HK-2 (cell line): ENCODE measurements around the gene NRXN3.
"Not testable (repeated sequence)": the region's sequence is repeated elsewhere in the genome, so short reads cannot be mapped to it uniquely, and the experiment has no call there.

Source experiments
- DNase-seq: peaks from one replicate; pipeline ENCODE4 v3.0.0-alpha.2; 2018; ENCODE audit not compliant: unreplicated experiment

NRXN3 gene

GRCh38 chr14:79074510-79074909, 904.3 kb downstream of the NRXN3 start:
- DNase-seq: no peak

- DNase-seq: no peak
Observed at GRCh38 chr14:79076428-79076827, 906.3 kb downstream of the NRXN3 start.

- no peak for DNase-seq
Observed at GRCh38 chr14:79077096-79077495, 906.9 kb downstream of the NRXN3 start.

- DNase-seq: no peak
Observed at GRCh38 chr14:79080040-79080439, 909.9 kb downstream of the NRXN3 start.

GRCh38 chr14:79082883-79083282, 912.7 kb downstream of the NRXN3 start:
- no peak for DNase-seq

- DNase-seq: no peak
Observed at GRCh38 chr14:79083356-79083755, 913.2 kb downstream of the NRXN3 start.

- DNase-seq: no peak
Observed at GRCh38 chr14:79084861-79085260, 914.7 kb downstream of the NRXN3 start.

GRCh38 chr14:79089576-79089975, 919.4 kb downstream of the NRXN3 start:
- DNase-seq: no peak

GRCh38 chr14:79090641-79091180, 920.5 kb downstream of the NRXN3 start:
- no peak for DNase-seq

GRCh38 chr14:79091381-79091963, 921.3 kb downstream of the NRXN3 start:
- no peak for DNase-seq

- no peak for DNase-seq
Observed at GRCh38 chr14:79093531-79093930, 923.4 kb downstream of the NRXN3 start.

- DNase-seq: no peak
Observed at GRCh38 chr14:79094951-79095350, 924.8 kb downstream of the NRXN3 start.

- DNase-seq: no peak
Observed at GRCh38 chr14:79096811-79097210, 926.6 kb downstream of the NRXN3 start.

GRCh38 chr14:79098324-79098723, 928.2 kb downstream of the NRXN3 start:
- no peak for DNase-seq

- no peak for DNase-seq
Observed at GRCh38 chr14:79100578-79100977, 930.4 kb downstream of the NRXN3 start.

GRCh38 chr14:79101388-79101787, 931.2 kb downstream of the NRXN3 start:
- no peak for DNase-seq

- no peak for DNase-seq
Observed at GRCh38 chr14:79103764-79104163, 933.6 kb downstream of the NRXN3 start.

GRCh38 chr14:79110564-79110963, 940.4 kb downstream of the NRXN3 start:
- DNase-seq: not testable (repeated sequence)

GRCh38 chr14:79111987-79112501, 941.9 kb downstream of the NRXN3 start:
- DNase-seq: no peak

- DNase-seq: no peak
Observed at GRCh38 chr14:79117561-79117960, 947.4 kb downstream of the NRXN3 start.

GRCh38 chr14:79118291-79118690, 948.1 kb downstream of the NRXN3 start:
- DNase-seq: no peak

- no peak for DNase-seq
Observed at GRCh38 chr14:79134361-79134760, 964.2 kb downstream of the NRXN3 start.

- DNase-seq: no peak
Observed at GRCh38 chr14:79136071-79137044, 966.2 kb downstream of the NRXN3 start.
